Measurements from ENCODE around the gene BROX.
"Not testable (repeated sequence)": the region's sequence is repeated elsewhere in the genome, so short reads cannot be mapped to it uniquely, and the experiment has no call there.

BROX gene

DNA sequence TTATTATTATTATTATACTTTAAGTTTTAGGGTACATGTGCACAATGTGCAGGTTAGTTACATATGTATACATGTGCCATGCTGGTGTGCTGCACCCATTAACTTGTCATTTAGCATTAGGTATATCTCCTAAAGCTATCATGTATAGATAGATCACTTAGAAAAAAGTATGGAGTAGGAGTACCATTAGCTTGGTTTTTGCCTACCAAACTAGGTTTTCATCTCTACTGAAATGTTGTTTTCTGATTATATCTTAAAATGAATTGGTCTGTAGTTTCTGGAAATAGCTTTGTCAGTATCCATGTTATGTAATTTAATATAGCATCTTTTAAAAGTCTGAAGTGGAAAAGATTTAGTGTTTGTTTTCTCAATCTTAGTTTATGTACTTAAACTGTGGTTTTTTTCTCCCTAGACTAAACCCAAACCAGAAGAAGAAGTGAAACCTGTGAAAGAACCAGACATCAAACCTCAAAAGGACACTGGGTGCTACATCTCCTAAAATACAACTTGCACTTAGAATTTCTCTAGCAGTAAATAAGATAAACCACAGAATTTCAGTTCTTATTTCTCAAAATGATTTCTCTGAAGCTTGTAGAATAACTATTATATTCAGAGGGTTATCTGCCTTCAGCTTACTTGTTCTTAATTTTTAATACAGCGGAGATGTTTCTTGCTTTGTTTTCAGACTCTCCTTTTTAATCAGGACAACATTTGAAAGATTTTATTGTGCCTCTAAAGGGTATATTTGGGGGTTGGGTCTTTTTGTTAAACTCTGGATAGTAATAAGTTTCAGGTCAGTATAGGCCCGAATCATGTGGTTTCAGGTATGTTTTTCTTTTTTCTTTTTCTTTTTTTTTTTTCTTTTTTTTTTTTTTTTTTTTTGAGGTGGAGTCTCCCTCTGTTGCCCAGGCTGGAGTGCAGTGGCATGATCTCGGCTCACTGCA is 20.1 kb downstream of the BROX start:
- no peak for DNase-seq

DNA sequence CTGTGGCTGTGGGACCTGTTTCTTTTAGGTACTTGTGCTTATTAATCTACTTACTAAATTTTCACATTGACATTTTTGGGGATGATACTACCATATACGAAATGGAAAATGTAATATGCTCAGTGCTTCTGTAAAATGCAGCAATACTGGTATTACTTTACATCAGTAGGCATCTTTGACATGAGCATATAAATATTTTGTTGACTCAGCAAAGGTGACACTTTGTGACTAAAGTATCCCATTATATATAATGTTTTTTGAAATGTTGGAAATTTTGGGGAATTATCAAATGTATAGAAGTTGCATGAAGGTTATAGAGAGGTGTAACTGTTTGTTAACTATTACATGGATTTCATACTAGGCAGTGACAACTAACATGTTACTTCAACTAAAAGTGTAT is 22.4 kb downstream of the BROX start:
- DNase-seq = no peak

GRCh38 chr1:222736470-222736869 is 24.1 kb downstream of the BROX start:
- no peak for DNase-seq

DNA sequence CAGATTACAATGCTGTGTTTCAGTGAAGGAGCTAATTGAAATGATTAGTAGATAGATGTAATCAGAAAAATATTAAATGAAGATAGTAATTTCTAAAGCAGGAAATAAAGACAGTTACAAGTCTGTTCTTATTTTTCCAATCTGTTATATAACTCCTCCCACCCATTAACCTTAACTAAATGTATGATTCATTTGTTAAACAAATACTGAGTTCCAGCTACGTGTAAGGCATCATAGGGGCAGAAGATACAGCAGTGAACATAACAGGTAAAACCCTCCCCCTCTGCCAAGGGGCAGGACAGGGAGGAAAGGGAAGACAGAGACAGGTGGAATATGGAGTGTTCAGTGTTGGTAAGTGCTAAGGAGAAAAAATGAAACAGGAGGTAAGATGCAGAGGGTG is 24.6 kb downstream of the BROX start, which contains the start of gene FAM177B:
FAM177B (plus strand) TSS at position 231 of the 400 bp plus-strand sequence. CDS start 9,344 bp downstream, outside the sequence.
- no peak for DNase-seq

- DNase-seq = no peak
Measured at GRCh38 chr1:222739465-222739864, 27.1 kb downstream of the BROX start.

- no peak for DNase-seq
Measured at GRCh38 chr1:222739929-222740328, 27.6 kb downstream of the BROX start.

GRCh38 chr1:222741630-222742457 is 29.5 kb downstream of the BROX start:
- DNase-seq = not testable (repeated sequence)

GRCh38 chr1:222749927-222750326 is 37.6 kb downstream of the BROX start:
- DNase-seq = no peak

GRCh38 chr1:222750651-222751050 is 38.3 kb downstream of the BROX start:
- DNase-seq = no peak

GRCh38 chr1:222751255-222751654 is 38.9 kb downstream of the BROX start:
- no peak for DNase-seq

DNA sequence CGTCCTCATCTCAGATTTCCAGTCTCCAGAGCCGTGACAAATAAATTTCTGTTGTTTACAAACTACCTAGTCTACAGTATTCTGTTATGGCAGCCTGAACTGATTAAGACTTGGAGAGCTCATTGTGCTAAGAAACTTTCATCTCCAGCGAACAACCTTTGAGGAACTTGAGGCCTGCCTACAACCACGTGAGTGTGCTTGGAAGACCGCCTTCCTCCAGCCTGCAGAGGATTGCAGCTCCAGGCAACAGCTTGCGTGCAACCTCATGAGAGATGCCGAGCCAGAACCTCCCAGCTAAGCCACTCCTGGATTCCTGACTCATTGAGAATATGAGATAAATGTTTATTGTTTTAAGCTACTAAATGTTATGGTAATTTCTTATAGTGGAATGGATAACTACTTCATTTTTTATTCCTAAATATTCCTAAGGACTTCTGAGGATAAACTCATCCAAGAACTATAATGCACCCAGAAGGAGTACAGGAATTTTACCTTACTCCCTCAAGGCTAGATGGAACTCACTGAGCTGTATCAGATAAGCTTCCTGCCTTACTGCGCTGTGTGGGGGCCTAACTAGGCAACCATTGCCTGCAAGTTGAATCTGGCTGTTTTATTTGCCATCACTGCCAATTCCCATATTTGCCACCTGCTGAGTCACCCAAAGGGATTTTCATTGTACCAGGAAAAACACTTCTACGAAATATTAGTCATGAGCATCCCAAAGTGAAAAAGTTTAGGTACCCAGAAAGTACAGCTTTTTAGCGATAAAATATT is 42.2 kb downstream of the BROX start:
- no peak for DNase-seq

- DNase-seq = no peak
Measured at GRCh38 chr1:222757646-222758268, 45.4 kb downstream of the BROX start.

DNA sequence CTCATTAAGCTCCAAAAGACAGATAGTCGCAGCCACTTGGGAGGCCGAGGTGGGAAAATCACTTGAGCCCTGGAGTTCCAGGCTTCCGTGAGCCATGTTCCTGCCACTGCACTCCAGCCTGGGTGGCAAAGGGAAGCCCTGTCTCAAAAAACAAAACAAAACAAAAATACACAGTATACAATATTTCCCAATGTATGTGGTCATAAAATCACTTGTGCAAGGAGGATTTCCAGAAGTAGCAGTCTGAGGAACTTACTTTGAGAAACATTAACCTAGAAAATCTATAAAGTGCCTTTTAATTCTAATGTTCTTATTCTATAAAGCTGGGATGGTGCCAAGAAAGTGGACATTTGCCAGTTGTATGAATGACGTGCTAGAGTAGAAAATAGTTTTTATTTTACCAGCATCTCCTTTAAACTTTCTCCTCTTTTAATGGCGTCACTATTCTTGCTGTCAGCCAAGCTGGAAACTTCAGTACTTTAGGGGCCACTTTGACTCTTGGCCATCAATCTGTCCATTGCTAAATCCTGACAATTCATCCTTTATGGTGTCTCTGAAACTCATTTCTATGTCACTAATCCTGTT is 47.2 kb downstream of the BROX start:
- no peak for DNase-seq

GRCh38 chr1:222761083-222761482 is 48.7 kb downstream of the BROX start:
- no peak for DNase-seq

DNA sequence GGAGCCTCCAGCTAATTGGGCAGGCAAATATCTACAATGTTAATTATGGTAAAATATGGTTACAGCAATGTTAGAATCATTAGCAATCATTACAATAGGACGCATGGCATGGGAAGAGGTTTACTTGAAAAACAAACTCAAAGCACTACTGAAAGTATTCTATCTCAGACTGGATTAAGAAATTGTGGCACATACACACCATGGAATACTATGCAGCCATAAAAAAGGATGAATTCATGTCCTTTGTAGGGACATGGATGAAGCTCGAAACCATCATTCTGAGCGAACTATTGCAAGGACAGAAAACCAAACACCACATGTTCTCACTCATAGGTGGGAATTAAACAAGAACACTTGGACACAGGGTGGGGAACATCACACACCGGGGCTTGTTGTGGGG is 49.8 kb downstream of the BROX start:
- DNase-seq = not testable (repeated sequence)

DNA sequence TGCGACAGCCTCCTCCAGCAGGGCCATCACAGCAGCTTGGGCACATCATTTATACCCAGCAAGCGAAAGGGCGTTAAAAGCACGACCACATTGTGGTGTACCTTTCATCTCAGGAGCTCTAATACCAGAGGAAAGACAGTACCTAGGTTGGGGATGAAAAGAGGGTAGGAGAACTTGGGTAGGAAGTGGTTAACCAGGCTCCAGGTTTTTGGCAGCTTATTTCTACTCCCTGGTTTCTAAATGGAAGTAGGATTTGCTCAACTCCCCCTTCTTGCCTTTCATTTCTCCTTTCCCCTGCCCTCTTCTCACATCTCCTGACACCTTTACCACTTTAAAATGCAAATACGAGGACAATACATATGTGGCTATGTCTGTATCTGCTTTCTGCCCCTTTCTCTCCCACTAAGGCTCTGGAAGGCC is 54.8 kb downstream of the BROX start:
- DNase-seq = no peak

DNA sequence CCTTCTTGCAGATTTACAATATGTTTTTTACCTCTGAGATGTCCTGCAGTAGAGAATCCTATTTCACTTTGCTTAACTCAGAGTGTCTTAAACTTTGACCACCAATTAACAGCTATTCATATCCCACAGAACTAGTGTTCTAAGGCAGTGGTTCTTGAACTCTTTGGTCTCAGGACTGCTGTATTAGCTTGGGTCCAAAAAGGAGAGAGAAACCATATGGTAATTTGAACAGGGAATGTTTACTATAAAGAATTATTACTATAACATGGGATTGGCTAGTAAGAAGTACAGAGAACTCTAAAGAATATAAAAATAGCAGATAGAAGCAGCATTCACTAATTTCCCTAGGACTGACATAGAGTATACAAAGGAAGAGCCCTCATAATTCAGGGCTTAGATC is 56.2 kb downstream of the BROX start:
- DNase-seq = no peak

GRCh38 chr1:222769181-222769580 is 56.8 kb downstream of the BROX start:
- DNase-seq = no peak

DNA sequence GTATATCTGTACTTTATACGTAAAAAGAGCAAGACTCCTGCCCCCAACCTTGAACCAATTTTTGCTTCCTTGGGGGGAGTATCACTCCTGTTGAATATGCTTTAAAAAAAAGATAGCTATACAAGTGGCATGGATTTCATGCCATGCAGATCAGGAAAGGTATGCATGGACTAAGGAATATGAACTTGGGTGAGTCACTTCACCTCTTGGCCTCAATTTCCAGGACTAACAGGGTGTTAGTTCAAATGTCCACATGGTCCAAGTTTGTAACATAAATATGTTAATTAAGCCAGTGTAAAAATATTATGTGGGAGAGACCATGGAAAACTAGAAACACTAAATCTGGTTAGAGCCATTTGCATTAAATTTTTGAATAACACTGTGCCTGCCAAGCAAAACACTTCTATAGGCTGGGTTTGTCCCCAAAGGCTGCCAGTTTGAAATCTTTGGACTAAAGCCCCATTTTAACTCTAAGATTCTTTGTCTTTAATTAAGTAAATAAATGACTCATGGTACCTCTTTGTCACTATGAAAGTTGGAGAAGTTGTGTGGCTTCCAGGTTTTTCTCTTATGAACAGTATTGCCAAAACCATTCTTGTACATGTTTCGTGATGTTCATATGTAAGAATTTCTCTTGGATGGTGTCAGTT is 57.7 kb downstream of the BROX start:
- DNase-seq = no peak

GRCh38 chr1:222772996-222773379 is 60.6 kb downstream of the BROX start:
- no peak for DNase-seq

GRCh38 chr1:222777463-222777862 is 65.1 kb downstream of the BROX start:
- DNase-seq = no peak

- no peak for DNase-seq
Measured at GRCh38 chr1:222777977-222778376, 65.6 kb downstream of the BROX start.
